Measurements from ENCODE around the gene NHSL1. TPM values are rescaled to one million over a fixed set of nuclear protein-coding genes. Genes with fewer than 3 reads are reported as not detected.

NHSL1 gene
- total RNA-seq, 3 donors from 2014 or later, result 53.1 to 155 (median 107) TPM

DNA sequence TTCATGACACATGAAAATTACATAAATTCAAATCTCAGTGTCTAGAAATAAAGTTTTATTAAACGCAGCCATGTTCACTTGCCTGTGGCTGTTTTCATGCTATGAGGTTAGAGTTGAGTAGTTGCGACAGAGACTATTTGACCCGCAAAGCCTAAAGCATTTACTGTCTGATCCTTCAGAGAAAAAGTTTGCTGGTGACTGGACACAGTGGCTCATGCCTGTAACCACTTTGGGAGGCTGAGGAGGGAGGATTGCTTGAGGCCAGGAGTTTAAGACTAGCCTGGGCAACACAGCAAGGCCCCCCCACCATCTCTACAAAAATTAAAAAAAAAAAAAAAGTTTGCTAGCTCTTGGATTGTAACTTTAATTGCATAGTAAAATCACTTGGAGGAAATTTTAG, 112.4 kb downstream of the NHSL1 start:
- ATAC-seq (no peak), DNase-seq (no peak)
- TF ChIP-seq, protein P1, sequence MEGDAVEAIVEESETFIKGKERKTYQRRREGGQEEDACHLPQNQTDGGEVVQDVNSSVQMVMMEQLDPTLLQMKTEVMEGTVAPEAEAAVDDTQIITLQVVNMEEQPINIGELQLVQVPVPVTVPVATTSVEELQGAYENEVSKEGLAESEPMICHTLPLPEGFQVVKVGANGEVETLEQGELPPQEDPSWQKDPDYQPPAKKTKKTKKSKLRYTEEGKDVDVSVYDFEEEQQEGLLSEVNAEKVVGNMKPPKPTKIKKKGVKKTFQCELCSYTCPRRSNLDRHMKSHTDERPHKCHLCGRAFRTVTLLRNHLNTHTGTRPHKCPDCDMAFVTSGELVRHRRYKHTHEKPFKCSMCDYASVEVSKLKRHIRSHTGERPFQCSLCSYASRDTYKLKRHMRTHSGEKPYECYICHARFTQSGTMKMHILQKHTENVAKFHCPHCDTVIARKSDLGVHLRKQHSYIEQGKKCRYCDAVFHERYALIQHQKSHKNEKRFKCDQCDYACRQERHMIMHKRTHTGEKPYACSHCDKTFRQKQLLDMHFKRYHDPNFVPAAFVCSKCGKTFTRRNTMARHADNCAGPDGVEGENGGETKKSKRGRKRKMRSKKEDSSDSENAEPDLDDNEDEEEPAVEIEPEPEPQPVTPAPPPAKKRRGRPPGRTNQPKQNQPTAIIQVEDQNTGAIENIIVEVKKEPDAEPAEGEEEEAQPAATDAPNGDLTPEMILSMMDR (IDR thresholded peaks at IDR 0.05), result no peak
- Histone ChIP-seq H3K36me3 (ENCODE audit: low read depth) (no peaks in the 10 kb centered on the region), H3K4me3 (no peak overlapping the region), H3K4me1 (ENCODE audit: low read depth) (peaks cover 5% of the 10 kb centered on the region), H3K9me3 (no peaks in the 10 kb centered on the region)
- intact Hi-C loops (cut with DNase I, micrococcal nuclease), result no loop called here

DNA sequence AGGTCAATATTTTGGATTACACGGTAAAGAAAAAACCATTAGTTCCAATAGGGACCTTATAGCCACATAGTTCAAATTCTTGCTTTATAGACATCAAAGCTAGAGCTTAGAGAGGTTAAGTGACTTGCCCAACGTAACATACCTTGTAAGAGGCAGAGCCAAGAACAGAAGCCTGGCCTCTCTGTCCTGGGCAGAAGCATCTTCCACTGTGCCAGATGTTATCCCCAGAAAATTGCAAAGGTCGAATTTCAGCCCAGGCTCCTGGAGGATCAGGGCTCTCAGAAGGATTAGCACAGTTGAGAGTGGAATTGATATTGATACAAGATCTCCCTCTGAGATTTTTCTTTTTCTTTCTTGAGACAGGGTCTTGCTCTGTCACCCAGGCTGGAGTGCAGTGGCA, 115.5 kb downstream of the NHSL1 start:
- intact Hi-C loops (cut with DNase I, micrococcal nuclease), result no loop called here
- ATAC-seq, result no peak

DNA sequence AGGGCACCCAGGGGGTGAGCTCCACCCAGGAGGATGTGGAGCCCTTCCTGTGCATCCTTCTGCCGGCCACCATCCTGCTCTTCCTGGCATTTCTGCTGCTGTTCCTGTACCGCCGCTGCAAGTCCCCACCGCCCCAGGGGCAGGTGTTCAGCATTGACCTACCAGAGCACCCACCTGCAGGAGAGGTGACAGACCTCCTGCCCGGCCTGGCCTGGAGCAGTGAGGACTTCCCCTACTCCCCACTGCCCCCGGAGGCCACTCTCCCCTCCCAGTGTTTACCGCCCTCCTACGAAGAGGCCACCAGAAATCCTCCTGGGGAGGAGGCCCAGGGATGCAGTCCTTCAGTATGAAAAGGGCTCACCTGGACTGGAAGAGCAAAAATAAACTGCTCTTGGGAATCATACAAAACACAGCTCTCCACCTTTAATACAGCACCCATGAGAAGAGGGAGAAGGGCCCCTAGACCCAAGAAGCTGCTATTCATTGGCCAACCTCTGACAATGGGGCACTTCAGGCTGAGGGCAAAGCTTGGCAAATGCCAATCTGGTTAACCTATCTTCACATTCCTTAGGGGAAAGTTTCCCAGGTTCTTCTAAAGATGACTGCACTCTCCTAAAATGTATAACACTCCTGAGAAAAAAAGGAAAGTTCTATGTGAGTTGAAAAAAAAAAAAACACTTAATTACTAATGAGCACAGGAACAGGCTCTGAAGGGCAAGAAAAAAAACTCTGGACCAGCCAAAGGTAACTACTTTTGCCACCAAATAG, 116.6 kb downstream of the NHSL1 start:
- no peak for DNase-seq
- Histone ChIP-seq H3K4me3 (no peak overlapping the region), H3K4me1 (ENCODE audit: low read depth) (peaks cover 5% of the 10 kb centered on the region), H3K9me3 (no peaks in the 10 kb centered on the region), H3K36me3 (ENCODE audit: low read depth) (no peaks in the 10 kb centered on the region)
- ATAC-seq, result no peak
- intact Hi-C loops (cut with DNase I, micrococcal nuclease), result no loop called here
- TF ChIP-seq, protein P1 (IDR thresholded peaks at IDR 0.05), result no peak

More for the DNA sequence above, 115.5 kb downstream of the NHSL1 start:
- Histone ChIP-seq H3K36me3 (ENCODE audit: low read depth) (no peaks in the 10 kb centered on the region), H3K4me1 (ENCODE audit: low read depth) (peaks cover 5% of the 10 kb centered on the region), H3K4me3 (no peak overlapping the region), H3K9me3 (no peaks in the 10 kb centered on the region)
- DNase-seq, result no peak
- TF ChIP-seq, protein P1 (IDR thresholded peaks at IDR 0.05), result no peak

DNA sequence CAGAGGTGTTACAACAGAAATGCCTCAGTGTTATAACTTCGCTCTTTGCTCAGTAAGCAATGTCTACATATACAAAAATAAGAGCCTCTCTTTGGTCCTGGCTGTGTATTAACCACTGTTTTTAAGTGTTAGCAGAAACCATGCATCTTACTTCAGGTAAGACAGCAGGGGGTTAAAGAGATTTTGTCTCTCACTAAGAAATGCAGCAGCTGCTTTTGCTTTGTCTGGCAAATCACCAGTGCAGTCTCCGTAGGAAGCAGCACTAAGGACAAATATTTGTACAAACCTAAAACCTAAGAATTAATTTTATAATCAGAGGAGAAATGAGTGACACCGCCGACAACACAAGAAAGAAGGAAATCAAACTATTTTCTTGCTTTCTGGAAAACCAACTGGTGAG, 120.8 kb downstream of the NHSL1 start:
- Histone ChIP-seq H3K4me3 (no peak overlapping the region), H3K36me3 (ENCODE audit: low read depth) (no peaks in the 10 kb centered on the region), H3K9me3 (no peaks in the 10 kb centered on the region), H3K4me1 (ENCODE audit: low read depth) (no peaks in the 10 kb centered on the region)
- ATAC-seq (no peak), DNase-seq (no peak)
- intact Hi-C loops (cut with DNase I, micrococcal nuclease), result no loop called here
- TF ChIP-seq, protein P1 (IDR thresholded peaks at IDR 0.05), result no peak

DNA sequence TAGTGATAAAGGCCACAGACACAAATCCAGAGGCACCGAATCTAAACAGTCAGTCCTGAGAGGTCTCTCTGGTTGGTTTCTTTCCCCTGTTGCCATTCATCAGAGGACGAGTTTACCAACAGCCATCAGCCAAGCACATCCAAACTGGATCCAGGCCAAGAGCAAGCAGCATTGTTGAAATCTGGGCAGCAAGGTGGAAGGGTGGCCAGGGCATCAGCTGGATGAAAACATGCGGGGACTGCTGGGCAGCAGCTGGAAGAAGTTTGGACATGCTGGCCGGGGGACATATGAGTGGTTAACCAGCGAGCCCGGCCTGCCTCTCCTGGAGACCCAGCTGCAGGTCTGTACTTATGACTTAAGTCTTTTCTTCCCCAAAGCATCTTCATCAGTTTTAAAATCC, 121.5 kb downstream of the NHSL1 start, which contains the start of gene SMIM28:
Gene SMIM28 (plus strand): TSS at position 62 of the 400 bp plus-strand sequence. CDS start 168 bp downstream, at position 230.
- TF ChIP-seq, protein P1 (IDR thresholded peaks at IDR 0.05), result no peak
- Histone ChIP-seq H3K36me3 (ENCODE audit: low read depth) (no peaks in the 10 kb centered on the region), H3K9me3 (no peaks in the 10 kb centered on the region), H3K4me3 (no peak within 1 kb of the TSS), H3K4me1 (ENCODE audit: low read depth) (no peaks in the 10 kb centered on the region)
- ATAC-seq (no peak), DNase-seq (no peak)
- intact Hi-C loops (cut with DNase I, micrococcal nuclease), result no loop called here

Measured in mucosa of descending colon (tissue), 3 donors.